GM19025 (cell line): ENCODE measurements around the gene MED13L.

Experiments used
- ATAC-seq: cut with Tn5 transposase; IDR thresholded peaks from one replicate; pipeline ENCODE4 v1.9.1; 2021; ENCODE audit warnings: mild to moderate bottlenecking, low read depth, moderate library complexity; ENCODE audit not compliant: unreplicated experiment

The MED13L gene

GRCh38 chr12:116280595-116281290 is 3.2 kb upstream of the MED13L start:
- ATAC-seq, result no peak

GRCh38 chr12:116278667-116279066 is 1.2 kb upstream of the MED13L start:
- ATAC-seq, result no peak

GRCh38 chr12:116278279-116278626 is 760 bp upstream of the MED13L start:
- no peak for ATAC-seq

GRCh38 chr12:116276652-116277466 is 634 bp downstream of the MED13L start:
- ATAC-seq, result peak; percentile 25

GRCh38 chr12:116274551-116275375 is 2.7 kb downstream of the MED13L start:
- no peak for ATAC-seq

- ATAC-seq, result no peak
Measured at GRCh38 chr12:116273813-116274550, 3.5 kb downstream of the MED13L start.

GRCh38 chr12:116267948-116268347 is 9.5 kb downstream of the MED13L start:
- no peak for ATAC-seq

GRCh38 chr12:116266631-116267349 is 10.7 kb downstream of the MED13L start:
- no peak for ATAC-seq

- ATAC-seq, result no peak
Measured at GRCh38 chr12:116266168-116266601, 11.3 kb downstream of the MED13L start.

- no peak for ATAC-seq
Measured at GRCh38 chr12:116265351-116266147, 11.9 kb downstream of the MED13L start.

- no peak for ATAC-seq
Measured at GRCh38 chr12:116264525-116265070, 12.9 kb downstream of the MED13L start.

- ATAC-seq, result no peak
Measured at GRCh38 chr12:116263844-116264243, 13.6 kb downstream of the MED13L start.

- ATAC-seq, result no peak
Measured at GRCh38 chr12:116263431-116263830, 14.1 kb downstream of the MED13L start.

- ATAC-seq, result no peak
Measured at GRCh38 chr12:116262741-116263140, 14.8 kb downstream of the MED13L start.

- no peak for ATAC-seq
Measured at GRCh38 chr12:116261525-116262100, 15.9 kb downstream of the MED13L start.

- ATAC-seq, result no peak
Measured at GRCh38 chr12:116259800-116260577, 17.5 kb downstream of the MED13L start.

GRCh38 chr12:116257826-116258225 is 19.7 kb downstream of the MED13L start:
- ATAC-seq, result no peak

- no peak for ATAC-seq
Measured at GRCh38 chr12:116257215-116257614, 20.3 kb downstream of the MED13L start.
